Activated CD8-positive, alpha-beta memory T cell treated with anti-CD3 and anti-CD28 coated beads, Interleukin-2, amount 10 ng/mL, durations not matched to agents 7 days and 5 days (primary cell): ENCODE measurements around the gene LOXL3. TPM values are rescaled to one million over a fixed set of nuclear protein-coding genes. Genes with fewer than 3 reads are reported as not detected.
A peak's percentile ranks its signal among the peaks of the same experiment; 100 is the strongest.
"Not testable (repeated sequence)": the region's sequence is repeated elsewhere in the genome, so short reads cannot be mapped to it uniquely, and the experiment has no call there.

ENCODE experiments used
- ATAC-seq: fragments of 150-1000 bp; cut with Tn5 transposase; one replicate; pipeline ENCODE4 v1.10.0; 2021; ENCODE audit warnings: moderate library complexity
- CTCF ChIA-PET: fragments of 350-600 bp; sonication (Branson Sonifier 250); formaldehyde crosslinking; loops from one replicate; lab custom pipeline; 2021; ENCODE audit warnings: antibody characterized with exemption; lab: Charles Lee
- DNase-seq: peaks from one replicate; pipeline ENCODE4 v3.0.0-alpha.2; 2020
- H3K27ac Mint-ChIP-seq: one replicate; pipeline ENCODE4 v1.8.0; 2021; ENCODE audit warnings: mild to moderate bottlenecking, mixed read lengths
- H3K27me3 Mint-ChIP-seq: one replicate; pipeline ENCODE4 v1.8.0; 2021; ENCODE audit warnings: mixed read lengths
- H3K36me3 Mint-ChIP-seq: one replicate; pipeline ENCODE4 v1.8.0; 2021; ENCODE audit warnings: mild to moderate bottlenecking, mixed read lengths
- H3K4me1 Mint-ChIP-seq: one replicate; pipeline ENCODE4 v1.8.0; 2021; ENCODE audit warnings: mixed read lengths
- H3K4me3 Mint-ChIP-seq: one replicate; pipeline ENCODE4 v1.8.0; 2021; ENCODE audit warnings: mild to moderate bottlenecking, moderate library complexity, mixed read lengths
- H3K9me3 Mint-ChIP-seq: one replicate; pipeline ENCODE4 v1.8.0; 2022; ENCODE audit warnings: low read depth, mixed read lengths
- total RNA-seq, 2 experiments: library from RNA; stranded (reverse); gene quantifications; one replicate each; pipeline ENCODE4 v1.2.3, GENCODE V29; 2021

LOXL3 gene
- total RNA-seq, 2 experiments from 2014 or later = 0.76 to 1.8 TPM

DNA sequence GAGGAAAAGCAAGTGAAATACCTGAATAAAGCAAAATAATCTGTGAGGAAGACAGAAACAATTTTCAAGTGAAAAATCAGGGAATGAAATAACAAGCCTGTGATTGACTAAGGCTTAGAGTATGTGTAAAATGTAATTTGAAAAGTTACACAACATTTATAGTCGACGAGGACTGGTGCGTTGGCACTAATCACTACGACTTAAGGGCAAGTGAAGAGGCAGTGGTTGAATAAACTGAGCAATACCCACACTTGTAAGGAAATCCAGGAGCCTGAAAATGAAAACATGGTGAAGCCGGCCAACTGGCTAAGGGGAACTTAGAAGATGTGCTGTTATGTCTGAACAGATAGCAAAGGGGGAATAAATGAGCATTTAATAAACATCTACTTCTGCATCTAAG is 14.1 kb upstream of the LOXL3 start:
- no peaks in the 10 kb centered on the region for H3K9me3 Mint-ChIP-seq
- no peak for ATAC-seq
- CTCF ChIA-PET = interaction anchor here (1.5 to 3.8 kb wide), 5 partner anchors 9 to 36 kb away, joined by 5 to 28 read pairs (median 13); partner anchors contain the start of gene DOK1

DNA sequence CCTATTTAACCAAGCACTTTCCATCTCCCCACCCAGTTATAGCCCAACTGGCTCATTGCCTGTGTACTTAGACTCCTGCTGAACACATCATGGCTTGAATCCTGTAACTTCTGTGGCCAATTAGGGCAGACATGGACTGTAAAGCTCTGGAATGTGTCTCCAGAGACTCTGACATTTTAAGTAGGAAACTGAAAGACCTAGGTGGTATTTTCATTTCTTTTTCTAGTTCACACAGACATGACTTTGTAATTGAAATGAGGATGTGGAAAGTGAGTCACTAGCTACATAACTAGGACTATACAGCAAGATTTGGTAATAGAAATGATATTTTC is 13.0 kb upstream of the LOXL3 start:
- ATAC-seq = no peak
- H3K27ac Mint-ChIP-seq = peak overlapping the region; percentile 75
- H3K9me3 Mint-ChIP-seq = no peaks in the 10 kb centered on the region
- CTCF ChIA-PET = interaction anchor here (1.4 to 3.8 kb wide), 6 partner anchors 11 to 110 kb away, joined by 4 to 28 read pairs (median 9); partner anchors contain the start of gene DOK1
- H3K4me3 Mint-ChIP-seq = no peak overlapping the region
- DNase-seq = no peak
- H3K4me1 Mint-ChIP-seq = peaks cover 38% of the 10 kb centered on the region
- H3K36me3 Mint-ChIP-seq = peaks cover 2% of the 10 kb centered on the region
- H3K27me3 Mint-ChIP-seq = peaks cover 10% of the 10 kb centered on the region

More for the DNA sequence above, 14.1 kb upstream of the LOXL3 start:
- Mint-ChIP-seq H3K27ac (no peak overlapping the region), H3K4me1 (peaks cover 30% of the 10 kb centered on the region), H3K4me3 (no peak overlapping the region), H3K27me3 (peaks cover 8% of the 10 kb centered on the region), H3K36me3 (no peaks in the 10 kb centered on the region)
- no peak for DNase-seq

- Mint-ChIP-seq H3K27ac (peak overlapping the region; percentile 75), H3K36me3 (peaks cover 2% of the 10 kb centered on the region), H3K9me3 (no peaks in the 10 kb centered on the region), H3K4me1 (peaks cover 40% of the 10 kb centered on the region), H3K4me3 (no peak overlapping the region), H3K27me3 (peaks cover 13% of the 10 kb centered on the region)
- ATAC-seq (no peak), DNase-seq (no peak)
- CTCF ChIA-PET = interaction anchor here (0.6 to 3.8 kb wide), 9 partner anchors 11 to 109 kb away, joined by 3 to 28 read pairs (median 5); partner anchors contain the start of genes CCDC142, DOK1 and TTC31
Measured at GRCh38 chr2:74566076-74566753, 12.5 kb upstream of the LOXL3 start.

GRCh38 chr2:74564222-74564621 is 10.5 kb upstream of the LOXL3 start:
- no peaks in the 10 kb centered on the region for H3K9me3 Mint-ChIP-seq
- ATAC-seq = no peak
- peaks cover 49% of the 10 kb centered on the region for H3K4me1 Mint-ChIP-seq
- H3K4me3 Mint-ChIP-seq = no peak overlapping the region
- DNase-seq = no peak
- CTCF ChIA-PET = no interaction called here
- H3K27ac Mint-ChIP-seq = no peak overlapping the region
- H3K27me3 Mint-ChIP-seq = peaks cover 13% of the 10 kb centered on the region
- peaks cover 2% of the 10 kb centered on the region for H3K36me3 Mint-ChIP-seq

DNA sequence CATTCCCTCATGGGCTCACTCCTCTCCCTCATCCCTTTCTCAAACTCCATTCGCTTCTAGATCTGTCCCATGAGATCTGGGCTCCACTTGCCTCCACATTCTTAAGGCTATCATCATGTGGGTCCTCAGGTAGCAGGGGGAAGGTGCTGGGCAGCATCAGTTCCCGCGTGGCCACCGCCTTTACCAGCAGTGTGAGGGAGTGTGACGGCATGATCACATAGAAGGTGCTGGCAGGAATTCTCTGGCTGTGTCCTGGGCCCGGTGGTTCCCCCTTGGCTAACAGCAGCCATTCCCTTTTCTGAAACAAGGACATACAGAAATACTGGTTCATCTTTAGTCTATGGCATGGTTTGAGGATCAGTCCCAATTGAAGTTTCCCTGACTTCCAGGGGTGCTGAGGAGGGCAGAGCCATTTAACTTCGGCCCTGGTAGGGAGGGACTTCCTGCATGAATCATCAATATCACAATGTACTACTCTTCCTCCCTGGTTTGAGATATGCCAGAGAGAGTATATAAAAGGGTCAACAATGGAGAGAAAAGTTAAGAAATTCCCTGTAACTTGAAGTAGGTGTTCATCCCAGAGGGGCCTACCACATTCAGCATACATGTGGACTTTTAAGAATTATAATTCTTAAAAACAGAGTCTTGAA is 8.5 kb upstream of the LOXL3 start:
- no peak overlapping the region for H3K4me3 Mint-ChIP-seq
- peaks cover 4% of the 10 kb centered on the region for H3K36me3 Mint-ChIP-seq
- CTCF ChIA-PET = no interaction called here
- DNase-seq (no peak), ATAC-seq (no peak)
- no peak overlapping the region for H3K27ac Mint-ChIP-seq
- peaks cover 33% of the 10 kb centered on the region for H3K4me1 Mint-ChIP-seq
- no peaks in the 10 kb centered on the region for H3K9me3 Mint-ChIP-seq
- peaks cover 13% of the 10 kb centered on the region for H3K27me3 Mint-ChIP-seq

DNA sequence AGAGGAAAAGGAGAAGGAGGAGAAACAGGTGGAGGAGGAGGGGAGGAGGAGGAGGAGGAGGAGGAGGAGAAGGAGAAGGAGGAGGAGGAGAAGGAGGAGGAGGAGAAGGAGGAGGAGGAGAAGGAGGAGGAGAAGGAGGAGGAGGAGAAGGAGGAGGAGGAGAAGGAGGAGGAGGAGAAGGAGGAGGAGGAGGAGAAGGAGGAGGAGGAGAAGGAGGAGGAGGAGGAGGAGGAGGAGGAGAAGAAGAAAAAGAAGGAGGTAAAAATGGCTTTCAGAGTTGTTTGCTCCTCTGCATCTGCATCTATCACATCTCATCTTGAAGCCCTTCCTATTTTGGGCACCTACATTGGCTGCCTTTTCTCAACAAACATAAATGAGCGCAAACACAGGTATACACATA is 7.3 kb upstream of the LOXL3 start:
- peaks cover 13% of the 10 kb centered on the region for H3K27me3 Mint-ChIP-seq
- H3K9me3 Mint-ChIP-seq, H3K36me3 Mint-ChIP-seq, H3K4me3 Mint-ChIP-seq, CTCF ChIA-PET, H3K27ac Mint-ChIP-seq, DNase-seq, ATAC-seq: not testable (repeated sequence)
- peaks cover 28% of the 10 kb centered on the region for H3K4me1 Mint-ChIP-seq

- ATAC-seq = peak; percentile 24
- CTCF ChIA-PET = interaction anchor here (1.4 kb wide), 1 partner anchor 8 kb away, joined by 3 read pairs; no protein-coding TSS in a partner anchor
Measured at GRCh38 chr2:74560591-74560990, 6.8 kb upstream of the LOXL3 start.

DNA sequence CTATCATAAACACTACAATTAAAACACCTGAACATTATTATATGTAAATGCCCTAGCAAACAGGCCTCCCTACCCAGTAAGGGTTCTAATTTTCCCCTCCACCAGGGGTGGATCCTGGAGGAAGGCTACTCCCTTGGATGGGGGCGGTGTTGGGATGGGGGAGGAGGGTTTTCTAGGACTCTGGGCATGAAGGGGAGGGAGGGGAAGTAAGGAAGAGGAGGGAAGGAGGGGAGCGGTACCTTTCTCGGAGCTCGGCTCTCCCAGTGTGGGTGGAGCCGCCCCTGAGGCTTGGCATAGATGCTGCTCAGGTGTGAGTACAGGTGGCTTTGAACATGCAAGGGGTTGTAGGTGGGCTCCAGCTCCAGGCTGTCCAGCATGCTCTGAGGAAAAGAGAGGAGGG is 6.2 kb upstream of the LOXL3 start:
- no peaks in the 10 kb centered on the region for H3K9me3 Mint-ChIP-seq
- peaks cover 31% of the 10 kb centered on the region for H3K4me1 Mint-ChIP-seq
- DNase-seq (no peak), ATAC-seq (no peak)
- CTCF ChIA-PET = interaction anchor here (1.4 kb wide), 1 partner anchor 9 kb away, joined by 3 read pairs; no protein-coding TSS in a partner anchor
- peaks cover 13% of the 10 kb centered on the region for H3K27me3 Mint-ChIP-seq
- H3K27ac Mint-ChIP-seq = no peak overlapping the region
- peaks cover 11% of the 10 kb centered on the region for H3K36me3 Mint-ChIP-seq
- H3K4me3 Mint-ChIP-seq = no peak overlapping the region

More at GRCh38 chr2:74560591-74560990, 6.8 kb upstream of the LOXL3 start:
- Mint-ChIP-seq H3K4me1 (peaks cover 29% of the 10 kb centered on the region), H3K36me3 (peaks cover 11% of the 10 kb centered on the region), H3K27me3 (peaks cover 13% of the 10 kb centered on the region), H3K9me3 (no peaks in the 10 kb centered on the region), H3K27ac (no peak overlapping the region), H3K4me3 (no peak overlapping the region)
- DNase-seq = no peak

DNA sequence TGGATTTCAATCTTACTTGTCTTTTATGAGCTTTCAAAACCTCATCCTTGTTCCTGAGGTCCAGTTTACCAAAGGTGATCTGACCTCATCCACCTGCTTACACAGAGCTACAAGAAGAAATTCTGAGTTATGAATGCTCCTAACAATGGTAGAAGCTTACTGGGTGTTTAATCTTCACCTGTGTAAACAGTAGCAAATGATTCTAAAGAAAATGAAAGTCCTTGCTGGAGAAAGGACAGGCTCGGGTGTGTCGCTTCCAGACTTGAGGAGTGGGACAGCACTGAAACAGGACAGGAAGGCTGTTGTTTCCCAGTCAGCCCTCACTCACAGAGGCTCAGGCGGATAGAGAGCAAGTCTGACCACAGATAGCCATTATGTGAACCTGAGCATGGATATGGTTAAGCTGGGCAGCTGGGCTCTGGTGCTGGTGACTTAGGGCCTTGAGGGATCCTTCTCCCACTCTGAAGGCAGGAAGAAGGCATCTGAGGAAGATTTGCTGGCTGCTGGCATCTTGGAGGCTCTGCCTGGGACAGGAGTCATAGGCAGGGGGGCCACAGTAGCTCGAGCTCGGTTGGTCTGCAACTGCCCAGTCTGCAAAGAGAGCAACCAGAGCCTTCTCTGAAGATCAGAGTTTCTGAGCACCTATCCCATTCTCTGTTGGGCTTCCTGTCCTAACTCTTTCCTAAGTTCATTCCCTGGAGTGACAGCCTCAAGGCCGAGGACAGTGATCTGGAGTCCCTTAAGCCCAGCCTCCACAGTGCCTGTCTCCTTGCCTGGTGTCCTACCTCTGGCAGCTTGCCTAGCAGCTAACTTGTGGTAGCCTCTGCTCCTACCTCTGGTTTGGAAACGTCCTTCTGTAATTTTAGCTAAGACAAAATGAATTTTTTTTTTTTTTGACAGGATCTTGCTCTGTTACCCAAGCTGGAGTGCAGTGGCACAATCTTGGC is 4.8 kb upstream of the LOXL3 start:
- Mint-ChIP-seq H3K27ac (no peak overlapping the region), H3K4me3 (no peak overlapping the region), H3K36me3 (peaks cover 12% of the 10 kb centered on the region), H3K4me1 (peaks cover 34% of the 10 kb centered on the region), H3K9me3 (no peaks in the 10 kb centered on the region), H3K27me3 (peaks cover 5% of the 10 kb centered on the region)
- CTCF ChIA-PET = interaction anchor here (1.2 to 1.7 kb wide), 6 partner anchors 9 to 76 kb away, joined by 3 to 5 read pairs (median 4); partner anchors contain the start of genes CCDC142 and TTC31
- ATAC-seq (no peak), DNase-seq (no peak)

DNA sequence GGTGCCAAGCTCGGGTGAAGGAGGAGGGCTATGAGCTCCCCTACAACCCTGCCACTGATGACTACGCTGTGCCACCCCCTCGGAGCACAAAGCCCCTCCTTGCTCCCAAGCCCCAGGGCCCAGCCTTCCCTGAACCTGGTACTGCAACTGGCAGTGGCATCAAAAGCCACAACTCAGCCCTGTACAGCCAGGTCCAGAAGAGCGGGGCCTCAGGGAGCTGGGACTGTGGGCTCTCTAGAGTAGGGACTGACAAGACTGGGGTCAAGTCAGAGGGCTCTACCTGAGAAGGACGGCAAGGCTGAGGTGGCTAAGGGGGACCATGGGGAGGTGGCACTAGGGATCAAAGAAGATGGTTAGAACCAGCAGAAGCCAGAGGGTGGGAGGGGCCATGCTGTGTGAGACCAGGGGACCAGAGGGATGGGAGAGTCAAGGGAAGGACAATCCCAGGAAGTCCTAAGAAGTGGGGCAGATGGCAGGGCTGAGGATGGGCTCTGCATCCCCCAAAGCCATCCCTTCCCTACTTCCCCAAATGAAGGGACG is 3.2 kb upstream of the LOXL3 start:
- Mint-ChIP-seq H3K36me3 (peaks cover 10% of the 10 kb centered on the region), H3K4me1 (peaks cover 36% of the 10 kb centered on the region)
- no peak for DNase-seq

DNA sequence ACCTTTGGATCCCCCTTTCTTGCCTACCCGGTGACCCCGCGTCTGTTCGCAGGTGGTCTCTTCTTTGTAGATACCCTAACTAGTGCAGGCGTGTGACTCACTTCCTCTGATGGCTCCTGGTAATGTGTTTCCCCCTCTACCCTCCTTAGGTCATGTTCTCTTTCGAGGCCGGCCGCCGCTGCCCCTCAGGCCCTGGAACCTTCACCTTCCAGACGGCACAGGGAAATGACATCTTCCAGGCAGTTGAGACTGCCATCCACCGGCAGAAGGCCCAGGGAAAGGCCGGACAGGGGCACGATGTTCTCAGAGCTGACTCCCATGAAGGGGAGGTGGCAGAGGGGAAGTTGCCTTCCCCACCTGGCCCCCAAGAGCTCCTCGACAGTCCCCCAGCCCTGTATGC is 2.4 kb upstream of the LOXL3 start:
- no peak overlapping the region for H3K27ac Mint-ChIP-seq
- peaks cover 38% of the 10 kb centered on the region for H3K4me1 Mint-ChIP-seq
- no peak for DNase-seq
- ATAC-seq = no peak
- H3K36me3 Mint-ChIP-seq = peaks cover 10% of the 10 kb centered on the region
- peaks cover 4% of the 10 kb centered on the region for H3K27me3 Mint-ChIP-seq
- no peaks in the 10 kb centered on the region for H3K9me3 Mint-ChIP-seq
- CTCF ChIA-PET = interaction anchor here (1.3 to 15.0 kb wide), 4 partner anchors 11 to 31 kb away, joined by 3 to 124 read pairs (median 8); no protein-coding TSS in a partner anchor
- peak overlapping the region; percentile 91 for H3K4me3 Mint-ChIP-seq

More for the DNA sequence above, 3.2 kb upstream of the LOXL3 start:
- ATAC-seq = no peak
- Mint-ChIP-seq H3K27ac (no peak overlapping the region), H3K9me3 (no peaks in the 10 kb centered on the region), H3K4me3 (peak overlapping the region; percentile 91), H3K27me3 (peaks cover 5% of the 10 kb centered on the region)
- CTCF ChIA-PET = interaction anchor here (0.5 to 15.0 kb wide), 6 partner anchors 10 to 81 kb away, joined by 3 to 124 read pairs (median 4); no protein-coding TSS in a partner anchor

DNA sequence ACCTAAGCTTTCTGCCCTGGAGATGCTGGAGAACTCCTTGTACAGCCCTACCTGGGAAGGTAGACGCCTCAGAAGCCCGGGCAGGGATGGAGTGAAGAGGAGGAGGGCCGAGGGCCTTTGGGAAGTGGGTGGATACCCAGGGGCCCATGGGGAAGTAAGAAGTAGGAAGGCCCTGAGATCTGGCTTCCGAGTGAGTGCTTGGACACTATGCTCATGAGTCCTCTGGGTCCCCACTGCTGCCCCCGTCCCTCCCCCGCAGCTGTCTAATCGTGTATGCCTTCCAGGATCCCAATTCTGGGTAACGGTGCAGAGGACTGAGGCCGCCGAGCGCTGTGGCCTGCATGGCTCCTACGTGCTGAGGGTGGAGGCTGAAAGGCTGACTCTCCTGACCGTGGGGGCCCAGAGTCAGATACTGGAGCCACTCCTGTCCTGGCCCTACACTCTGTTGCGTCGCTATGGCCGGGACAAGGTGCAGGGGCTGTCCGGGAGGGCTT is 1.9 kb upstream of the LOXL3 start:
- peaks cover 10% of the 10 kb centered on the region for H3K36me3 Mint-ChIP-seq
- no peaks in the 10 kb centered on the region for H3K9me3 Mint-ChIP-seq
- H3K27me3 Mint-ChIP-seq = peaks cover 8% of the 10 kb centered on the region
- DNase-seq (no peak), ATAC-seq (no peak)
- H3K4me3 Mint-ChIP-seq = peak overlapping the region; percentile 91
- CTCF ChIA-PET = interaction anchor here (0.8 to 15.0 kb wide), 6 partner anchors 11 to 31 kb away, joined by 3 to 124 read pairs (median 4); no protein-coding TSS in a partner anchor
- H3K4me1 Mint-ChIP-seq = peaks cover 37% of the 10 kb centered on the region
- peak overlapping the region; percentile 96 for H3K27ac Mint-ChIP-seq
